ENCODE measurements around the gene PDGFRA.
"Not testable (repeated sequence)": the region's sequence is repeated elsewhere in the genome, so short reads cannot be mapped to it uniquely, and the experiment has no call there.

PDGFRA gene

DNA sequence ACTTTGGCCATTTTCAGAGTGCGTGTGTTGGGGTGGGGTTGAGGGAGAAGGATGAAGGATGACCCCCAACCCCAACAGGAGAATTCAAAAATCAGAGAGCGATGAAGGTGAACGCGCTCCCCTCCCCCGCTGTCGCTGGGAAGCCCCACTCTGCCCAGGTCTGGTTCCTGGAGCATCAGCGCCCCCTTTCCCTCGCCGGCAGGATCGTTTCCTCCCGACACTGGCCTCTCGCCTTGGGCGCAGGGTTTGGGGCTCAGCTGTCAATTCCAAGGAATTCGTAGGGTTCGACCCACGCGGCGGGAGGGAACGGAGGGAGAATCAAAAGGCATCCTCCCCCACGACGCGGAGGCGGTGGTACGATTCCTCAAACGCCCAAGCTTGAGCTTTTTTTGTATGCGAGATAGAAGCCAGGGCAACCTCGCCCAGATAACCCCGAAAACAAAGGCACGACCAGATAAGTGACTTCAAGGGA is 1.0 kb upstream of the PDGFRA start:
- peak; percentile 12 for DNase-seq

DNA sequence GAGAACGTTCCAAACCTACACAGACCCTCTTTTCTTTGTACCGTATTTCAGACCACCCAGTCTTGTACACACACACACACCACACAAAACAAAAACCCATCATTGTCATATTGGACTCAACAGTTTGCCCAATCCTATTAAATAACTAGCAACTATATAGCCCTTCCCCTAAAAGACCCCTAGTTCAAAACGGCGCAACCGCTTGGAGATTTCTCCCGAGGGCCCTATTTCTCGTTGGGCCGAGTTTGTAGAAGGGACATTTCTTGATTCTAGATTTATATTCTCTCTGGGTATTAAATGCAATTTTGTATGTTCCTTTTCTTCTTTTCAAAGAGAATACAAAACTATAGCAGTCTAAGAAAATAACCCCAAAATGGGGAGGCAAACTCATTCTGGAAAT is 547 bp upstream of the PDGFRA start:
- DNase-seq: no peak

GRCh38 chr4:54229631-54230483 is 764 bp downstream of the PDGFRA start:
- no peak for DNase-seq

DNA sequence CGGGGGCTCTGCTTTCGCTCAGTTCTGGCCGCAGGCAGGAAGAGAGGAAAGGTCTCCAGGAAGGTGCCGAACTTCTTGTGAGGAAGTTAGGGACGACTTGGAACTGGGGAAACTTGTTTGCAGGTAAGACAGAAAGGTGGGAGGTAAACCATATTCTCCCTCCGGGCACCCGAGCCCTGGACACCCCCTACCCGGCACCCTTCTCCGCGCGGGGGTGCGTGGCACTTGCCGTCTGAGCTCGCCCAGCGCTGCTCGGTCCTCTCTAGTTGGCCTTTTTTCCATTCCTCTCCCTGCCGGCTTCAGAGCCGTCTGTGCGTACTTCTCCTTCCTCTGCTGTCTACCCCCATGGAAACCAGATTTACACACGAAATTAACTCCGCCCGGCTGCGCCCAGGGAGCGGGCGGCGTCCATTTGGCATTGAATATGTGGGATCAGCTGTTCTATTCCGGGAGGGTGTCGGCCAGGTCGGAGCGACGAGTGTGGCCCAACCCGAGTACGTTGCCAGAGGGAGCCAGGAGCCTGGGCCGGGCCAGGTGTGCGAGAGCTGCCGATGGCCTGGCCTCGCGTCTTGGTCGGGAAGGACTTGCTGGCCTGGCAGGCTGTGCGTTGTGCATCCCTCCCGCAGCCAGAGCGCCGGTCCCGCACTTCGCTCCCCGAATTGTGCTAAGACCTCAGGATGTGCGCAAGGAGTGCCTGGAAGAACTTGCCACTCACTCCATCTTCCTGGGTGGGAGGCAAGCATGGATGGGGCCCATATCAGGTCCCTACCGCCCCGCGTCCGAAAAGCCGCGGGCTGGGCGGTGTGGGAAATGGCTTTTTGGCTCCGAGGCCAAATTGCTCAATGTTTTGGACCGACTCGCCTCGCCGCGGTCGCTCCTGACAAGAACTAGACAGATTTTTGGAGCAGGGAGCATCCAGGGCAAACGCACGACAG is 1.7 kb downstream of the PDGFRA start:
- no peak for DNase-seq

GRCh38 chr4:54231419-54231767 is 2.3 kb downstream of the PDGFRA start:
- DNase-seq: no peak

GRCh38 chr4:54231768-54232688 is 2.9 kb downstream of the PDGFRA start:
- no peak for DNase-seq

GRCh38 chr4:54233277-54233696 is 4.2 kb downstream of the PDGFRA start:
- peak; percentile 65 for DNase-seq

DNA sequence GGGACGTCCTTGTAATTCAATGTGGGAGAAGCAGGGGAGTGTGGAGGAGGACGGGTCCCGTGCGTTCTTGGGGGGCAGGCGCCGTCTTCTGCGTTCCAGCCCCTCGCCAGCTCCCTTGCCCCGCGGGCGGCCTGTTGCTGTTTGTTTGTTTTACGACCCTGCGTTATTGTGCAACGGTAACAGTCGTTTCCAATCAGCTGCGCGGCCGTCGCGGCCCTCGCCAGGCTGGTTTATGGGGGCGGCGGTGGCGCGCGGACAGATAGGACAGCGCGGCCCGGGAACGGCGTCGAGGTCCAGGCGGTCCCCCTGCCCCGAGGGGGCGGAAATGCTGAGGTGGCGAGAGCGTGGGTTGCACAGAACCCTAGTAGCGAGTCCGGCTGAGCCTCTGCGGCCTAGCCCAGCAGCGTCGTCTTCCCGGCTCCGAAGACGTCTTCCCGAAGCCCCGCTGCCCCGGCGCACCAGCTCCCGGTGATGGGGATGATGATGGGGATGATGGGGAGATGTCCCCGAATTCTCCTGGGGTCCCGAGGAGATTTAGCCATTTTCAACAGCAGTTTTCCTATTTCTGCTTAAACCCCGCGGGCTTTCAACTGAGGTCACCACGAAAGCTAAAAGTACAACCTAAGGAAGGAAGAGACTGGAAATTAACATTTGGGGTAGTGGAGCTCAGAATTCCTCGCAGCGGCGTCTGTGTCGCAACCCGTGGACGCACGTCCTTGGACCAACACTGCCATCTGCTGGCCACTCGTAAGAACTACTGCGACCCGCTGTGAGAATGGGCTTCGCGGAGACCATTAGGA is 4.8 kb downstream of the PDGFRA start:
- DNase-seq: peak; percentile 56

DNA sequence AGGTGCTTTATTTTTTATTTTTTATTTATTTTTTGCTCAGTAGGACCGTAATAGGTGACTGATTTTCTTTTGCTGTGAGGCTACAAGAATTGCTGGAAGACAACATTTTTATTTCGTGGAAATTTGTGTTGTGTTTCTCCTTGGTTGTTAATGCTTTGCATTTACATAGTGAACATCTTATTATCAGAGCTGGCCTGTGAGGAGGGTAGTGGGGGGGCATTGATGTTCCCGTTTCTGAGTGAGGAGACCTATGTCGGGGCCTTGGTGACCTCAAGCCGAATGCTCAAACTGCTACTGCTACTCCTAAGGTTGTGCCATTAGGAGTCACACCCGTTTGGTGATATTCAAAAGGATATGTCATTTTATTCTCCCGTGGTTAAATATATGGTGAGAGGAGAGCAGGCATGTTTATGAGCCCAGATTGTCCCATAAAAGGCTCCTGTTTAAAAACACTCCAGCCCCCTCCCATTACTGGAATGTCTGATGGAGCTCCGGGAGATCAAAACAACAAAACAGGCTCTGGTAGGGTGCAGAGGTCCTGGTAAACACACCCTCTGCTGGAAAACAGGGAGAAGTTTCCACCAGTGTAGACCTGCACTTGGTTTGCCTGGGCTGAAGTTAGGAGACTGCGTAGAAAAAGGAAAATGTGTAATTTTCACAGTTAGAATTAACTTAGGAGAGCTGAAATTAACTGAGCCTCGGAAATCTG is 5.6 kb downstream of the PDGFRA start:
- DNase-seq: no peak

- not testable (repeated sequence) for DNase-seq
These were observed 7.2 kb downstream of the PDGFRA start for GRCh38 chr4:54236316-54236715.

- no peak for DNase-seq
These were observed 8.7 kb downstream of the PDGFRA start for GRCh38 chr4:54237770-54238169.

GRCh38 chr4:54238389-54238788 is 9.3 kb downstream of the PDGFRA start:
- no peak for DNase-seq

DNA sequence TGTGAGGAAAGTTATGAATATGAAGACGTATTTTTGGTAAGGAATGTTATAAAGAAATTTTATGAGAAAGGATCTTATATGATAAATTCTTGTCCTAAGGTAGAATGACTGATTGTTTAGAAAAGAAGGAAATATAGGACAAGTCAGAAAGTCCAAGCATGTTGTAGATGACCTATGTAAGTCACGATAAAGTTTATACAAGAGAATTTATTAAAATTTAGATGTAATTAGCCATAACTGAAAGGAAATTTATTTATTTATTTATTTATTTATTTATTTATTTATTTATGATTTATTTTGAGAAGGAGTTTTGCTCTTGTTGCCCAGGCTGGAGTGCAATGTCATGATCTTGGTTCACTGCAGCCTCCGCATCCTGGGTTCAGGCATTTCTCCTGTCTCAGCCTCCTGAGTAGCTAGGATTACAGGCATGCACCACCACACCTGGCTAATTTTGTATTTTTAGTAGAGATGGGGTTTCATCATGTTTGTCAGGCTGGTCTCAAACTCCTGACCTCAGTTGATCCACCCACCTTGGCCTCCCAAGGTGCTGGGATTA is 12.3 kb downstream of the PDGFRA start:
- DNase-seq: not testable (repeated sequence)

- DNase-seq: not testable (repeated sequence)
These were observed 14.4 kb downstream of the PDGFRA start for GRCh38 chr4:54243541-54243940.

DNA sequence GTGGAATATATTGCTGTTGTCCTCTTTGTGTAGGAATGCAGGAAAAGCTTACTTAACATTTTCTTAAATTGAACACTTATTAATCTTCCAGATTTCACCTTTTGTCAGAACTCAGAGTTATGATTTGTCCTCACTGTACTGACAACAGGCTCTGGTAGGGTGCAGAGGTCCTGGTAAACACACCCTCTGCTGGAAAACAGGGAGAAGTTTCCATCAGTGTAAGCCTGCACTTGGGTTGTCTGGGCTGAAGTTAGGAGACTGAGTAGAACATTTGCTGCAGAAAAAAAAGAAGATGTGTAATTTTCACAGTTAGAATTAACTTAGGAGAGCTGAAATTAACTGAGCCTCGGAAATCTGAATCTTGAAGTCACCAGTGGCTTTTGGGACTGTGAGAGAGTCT is 23.2 kb downstream of the PDGFRA start:
- DNase-seq: not testable (repeated sequence)

GRCh38 chr4:54254116-54254914 is 25.2 kb downstream of the PDGFRA start:
- DNase-seq: no peak

DNA sequence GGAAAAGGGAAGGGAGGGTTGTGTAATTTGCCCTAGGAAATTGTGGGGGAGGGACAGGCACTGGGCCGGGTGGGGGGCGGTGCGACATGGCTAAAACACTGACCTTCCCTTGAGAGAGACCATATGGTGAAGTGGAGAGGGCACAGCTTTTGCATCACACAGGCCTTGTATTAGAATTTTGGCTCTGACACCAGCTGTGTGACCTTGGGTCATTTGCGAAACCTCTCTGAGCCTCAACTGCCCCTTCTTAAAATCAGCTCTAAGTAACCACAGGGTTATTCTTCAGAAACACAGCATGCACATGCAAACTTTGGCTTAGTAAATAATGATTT is 25.8 kb downstream of the PDGFRA start:
- DNase-seq: no peak

DNA sequence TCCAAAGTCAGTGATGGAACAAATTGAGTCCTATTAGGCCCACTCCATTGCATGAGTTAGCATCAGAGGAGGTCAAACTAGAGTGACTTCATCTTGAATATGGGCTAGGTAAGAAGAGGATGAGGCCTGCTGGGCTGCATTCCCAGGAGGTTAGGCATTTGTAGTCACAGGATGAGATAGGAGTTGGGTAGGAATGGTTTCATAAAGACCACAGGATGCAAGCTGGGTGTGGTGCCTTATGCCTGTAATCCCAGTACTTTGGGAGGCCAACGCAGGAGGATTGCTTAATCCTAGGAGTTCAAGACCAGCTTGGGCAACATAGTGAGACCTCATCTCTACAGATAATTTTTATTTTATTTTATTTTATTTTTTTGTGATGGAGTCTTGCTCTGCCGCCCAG is 26.8 kb downstream of the PDGFRA start:
- no peak for DNase-seq

DNA sequence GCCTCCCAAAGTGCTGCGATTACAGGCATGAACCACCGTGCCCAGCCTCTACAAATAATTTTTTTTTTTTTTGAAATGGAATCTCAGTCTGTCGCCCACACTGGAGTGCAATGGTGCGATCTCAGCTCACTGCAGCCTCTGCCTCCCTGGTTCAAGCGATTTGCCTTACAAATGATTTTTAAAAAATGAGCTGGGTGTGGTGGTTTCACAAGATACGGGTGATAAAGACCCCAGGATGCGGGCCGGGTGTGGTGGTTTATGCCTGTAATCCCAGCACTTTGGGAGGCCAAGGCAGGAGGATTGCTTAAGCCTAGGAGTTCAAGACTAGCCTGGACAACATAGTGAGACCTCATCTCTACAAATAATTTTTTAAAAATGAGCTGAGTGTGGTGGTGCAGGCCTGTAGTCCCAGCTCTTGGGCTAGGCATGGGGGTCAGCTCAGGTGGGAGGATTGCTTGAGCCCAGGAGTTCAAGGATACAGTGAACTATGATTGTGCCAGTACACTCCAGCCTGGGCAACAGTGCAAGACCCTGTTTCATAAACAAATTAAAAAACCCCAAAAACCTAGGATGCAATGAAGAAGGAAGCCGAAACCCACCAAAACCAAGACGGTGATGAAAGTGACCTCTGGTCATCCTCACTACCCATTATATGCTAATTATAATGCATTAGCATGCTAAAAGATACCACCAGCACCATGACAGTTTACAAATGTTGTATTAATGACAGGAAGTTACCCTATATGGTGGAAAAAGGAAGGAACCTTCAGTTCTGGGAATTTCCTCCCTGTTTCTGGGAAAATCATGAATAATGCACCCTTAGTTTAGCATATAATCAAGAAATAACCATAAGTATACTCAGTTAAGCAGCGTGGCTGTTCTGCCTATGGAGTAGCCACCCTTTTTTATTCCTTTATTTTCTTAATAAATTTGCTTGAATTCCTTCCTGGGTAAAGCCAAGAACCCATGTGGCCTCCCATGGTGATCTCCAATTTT is 27.7 kb downstream of the PDGFRA start:
- no peak for DNase-seq

Data from stimulated activated naive CD4-positive, alpha-beta T cell treated with Interleukin-2 at 50 U/mL for 16 hours (primary cell).